Measurements from ENCODE around the gene PLA2G4F. TPM values are rescaled to one million over a fixed set of nuclear protein-coding genes. Genes with fewer than 3 reads are reported as not detected.

Gene PLA2G4F
- total and polyA plus RNA-seq, 10 of the 15 experiments (the other 5 are each of a cell fraction or from before 2014, with no cell fraction given): not detected

GRCh38 chr15:42102646-42103235, 53.7 kb downstream of the PLA2G4F start:
- no TSS peak for BruUV-seq (replicated peaks)
- WGBS (ENCODE audit: insufficient coverage, insufficient replicate concordance, low lambda C conversion rate, missing lambda C conversion rate): 45% methylated on average over 6 of the region's 6 CpGs
- Histone ChIP-seq H3K9ac (ENCODE audit: control insufficient read depth, insufficient read depth, low read length) (no peak overlapping the region), H3K9me3 (replicated peaks; ENCODE audit: control insufficient read depth, insufficient read depth, low read length) (no peaks in the 10 kb centered on the region; the same call in 2 of the 3 replicates), H4K20me1 (ENCODE audit: control insufficient read depth, insufficient read depth) (no peaks in the 10 kb centered on the region), H3K4me2 (ENCODE audit: control insufficient read depth, insufficient read depth) (no peak overlapping the region), H3K4me3 (no peak overlapping the region), H3K79me2 (ENCODE audit: control insufficient read depth, insufficient read depth, low read length) (no peaks in the 10 kb centered on the region), H3K27ac (ENCODE audit: control insufficient read depth, insufficient read depth) (no peak overlapping the region), H3K36me3 (ENCODE audit: control insufficient read depth in 2 of 2, insufficient read depth in 2 of 2, low read length in 1 of 2) (no peaks in the 10 kb centered on the region), H3K27me3 (replicated peaks in 1 of 2; ENCODE audit: control insufficient read depth in 2 of 2, insufficient read depth in 2 of 2, low read length in 1 of 2) (no peaks in the 10 kb centered on the region; a peak in 1 of 4 replicates), H3K4me1 (ENCODE audit: control insufficient read depth, insufficient read depth, low read length) (no peaks in the 10 kb centered on the region; the same call in none of the 2 replicates), H2AFZ (ENCODE audit: control insufficient read depth, low read depth, low read length) (no peak overlapping the region)
- intact Hi-C loops (cut with micrococcal nuclease; ENCODE audit: unreplicated experiment): no loop called here
- ChIA-PET CTCF (no interaction called here), SMC1A (ENCODE audit: uncharacterized antibody, unreplicated experiment) (interaction anchor here (0.7 kb wide), 1 partner anchor 32 kb away, joined by 3 read pairs; no protein-coding TSS in a partner anchor), POLR2A (no interaction called here), RAD21 (ENCODE audit: unreplicated experiment) (no interaction called here)
- DNase-seq (ENCODE audit: low read depth, low spot score) (no peak), FAIRE-seq (no peak), ATAC-seq (no peak)
- TF ChIP-seq NR2F1 (conservative IDR thresholded peaks at IDR 0.05): no peak
- no peak for TF ChIP-seq STAT1 (conservative IDR thresholded peaks at IDR 0.05)
- TF ChIP-seq SMARCA5 (IDR thresholded peaks at IDR 0.05): no peak
- no peak for TF ChIP-seq SRF (IDR thresholded peaks at IDR 0.05; ENCODE audit: low read depth in 2 of 2, low read length in 2 of 2)
- TF ChIP-seq EED (IDR thresholded peaks at IDR 0.05; ENCODE audit: low read depth): no peak
- in situ Hi-C loops (cut with MboI): no loop called here

DNA sequence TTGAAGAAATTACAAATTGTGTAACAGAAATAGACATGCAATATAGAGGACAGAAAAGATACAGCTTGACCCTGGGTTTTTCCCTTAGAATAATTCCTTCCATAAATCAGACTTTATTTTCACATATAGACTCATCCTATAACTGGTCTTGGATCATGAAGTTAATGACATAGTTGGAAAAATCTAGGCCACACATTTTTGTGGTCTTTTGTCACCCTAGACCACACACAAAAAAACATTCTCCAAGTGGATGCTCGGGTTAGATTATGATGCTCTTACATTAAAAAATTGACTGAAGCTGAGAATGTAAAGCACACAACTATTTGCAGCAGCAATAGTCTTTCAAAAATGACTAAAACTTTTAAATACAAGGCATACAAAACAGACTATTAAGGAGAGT, 54.6 kb downstream of the PLA2G4F start:
- no peak overlapping the region for H3K27ac ChIP-seq (ENCODE audit: control insufficient read depth, insufficient read depth)
- FAIRE-seq: no peak
- 34% methylated on average over 1 of the region's 1 CpG for WGBS (ENCODE audit: insufficient coverage, insufficient replicate concordance, low lambda C conversion rate, missing lambda C conversion rate)
- no peak overlapping the region for H3K4me2 ChIP-seq (ENCODE audit: control insufficient read depth, insufficient read depth)
- H3K36me3 ChIP-seq (ENCODE audit: control insufficient read depth in 2 of 2, insufficient read depth in 2 of 2, low read length in 1 of 2): no peaks in the 10 kb centered on the region
- no peak for ATAC-seq
- no peak overlapping the region for H3K9ac ChIP-seq (ENCODE audit: control insufficient read depth, insufficient read depth, low read length)
- TF ChIP-seq RELA (IDR thresholded peaks at IDR 0.05; ENCODE audit: borderline replicate concordance, partially characterized antibody): no peak
- TF ChIP-seq ZBTB40 (IDR thresholded peaks at IDR 0.05; ENCODE audit: borderline replicate concordance): no peak
- no peak for TF ChIP-seq ZNF622 (IDR thresholded peaks at IDR 0.05)
- TF ChIP-seq, protein P1, sequence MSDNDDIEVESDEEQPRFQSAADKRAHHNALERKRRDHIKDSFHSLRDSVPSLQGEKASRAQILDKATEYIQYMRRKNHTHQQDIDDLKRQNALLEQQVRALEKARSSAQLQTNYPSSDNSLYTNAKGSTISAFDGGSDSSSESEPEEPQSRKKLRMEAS (IDR thresholded peaks at IDR 0.05; ENCODE audit: low read depth, low read length): no peak
- TF ChIP-seq MYB (IDR thresholded peaks at IDR 0.05; ENCODE audit: borderline replicate concordance, low read depth, low read length): no peak
- intact Hi-C loops (cut with micrococcal nuclease; ENCODE audit: unreplicated experiment) (no loop called here), in situ Hi-C loops (cut with MboI) (no loop called here)
- ChIA-PET POLR2A (no interaction called here), SMC1A (ENCODE audit: uncharacterized antibody, unreplicated experiment) (no interaction called here), CTCF (no interaction called here), RAD21 (ENCODE audit: unreplicated experiment) (no interaction called here)
- no TSS peak for BruUV-seq (replicated peaks)
- no peak overlapping the region for H3K4me3 ChIP-seq
- DNase-seq (ENCODE audit: low read depth, low spot score): no peak
- H3K9me3 ChIP-seq (replicated peaks; ENCODE audit: control insufficient read depth, insufficient read depth, low read length): no peaks in the 10 kb centered on the region; the same call in 2 of the 3 replicates
- no peak overlapping the region for H2AFZ ChIP-seq (ENCODE audit: control insufficient read depth, low read depth, low read length)
- no peaks in the 10 kb centered on the region; a peak in 1 of 4 replicates for H3K27me3 ChIP-seq (replicated peaks in 1 of 2; ENCODE audit: control insufficient read depth in 2 of 2, insufficient read depth in 2 of 2, low read length in 1 of 2)
- H4K20me1 ChIP-seq (ENCODE audit: control insufficient read depth, insufficient read depth): no peaks in the 10 kb centered on the region
- H3K4me1 ChIP-seq (ENCODE audit: control insufficient read depth, insufficient read depth, low read length): no peaks in the 10 kb centered on the region; the same call in none of the 2 replicates
- no peaks in the 10 kb centered on the region for H3K79me2 ChIP-seq (ENCODE audit: control insufficient read depth, insufficient read depth, low read length)

Measured in GM12878 (cell line).